HG02798 (cell line): ENCODE measurements around the gene BAG5.
"Not testable (repeated sequence)": the region's sequence is repeated elsewhere in the genome, so short reads cannot be mapped to it uniquely, and the experiment has no call there.

ENCODE experiments used
- ATAC-seq: cut with Tn5 transposase; IDR thresholded peaks from one replicate; pipeline ENCODE4 v1.9.1; 2021; ENCODE audit warnings: mild to moderate bottlenecking; ENCODE audit not compliant: unreplicated experiment, poor library complexity

BAG5 gene, protein sequence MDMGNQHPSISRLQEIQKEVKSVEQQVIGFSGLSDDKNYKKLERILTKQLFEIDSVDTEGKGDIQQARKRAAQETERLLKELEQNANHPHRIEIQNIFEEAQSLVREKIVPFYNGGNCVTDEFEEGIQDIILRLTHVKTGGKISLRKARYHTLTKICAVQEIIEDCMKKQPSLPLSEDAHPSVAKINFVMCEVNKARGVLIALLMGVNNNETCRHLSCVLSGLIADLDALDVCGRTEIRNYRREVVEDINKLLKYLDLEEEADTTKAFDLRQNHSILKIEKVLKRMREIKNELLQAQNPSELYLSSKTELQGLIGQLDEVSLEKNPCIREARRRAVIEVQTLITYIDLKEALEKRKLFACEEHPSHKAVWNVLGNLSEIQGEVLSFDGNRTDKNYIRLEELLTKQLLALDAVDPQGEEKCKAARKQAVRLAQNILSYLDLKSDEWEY

DNA sequence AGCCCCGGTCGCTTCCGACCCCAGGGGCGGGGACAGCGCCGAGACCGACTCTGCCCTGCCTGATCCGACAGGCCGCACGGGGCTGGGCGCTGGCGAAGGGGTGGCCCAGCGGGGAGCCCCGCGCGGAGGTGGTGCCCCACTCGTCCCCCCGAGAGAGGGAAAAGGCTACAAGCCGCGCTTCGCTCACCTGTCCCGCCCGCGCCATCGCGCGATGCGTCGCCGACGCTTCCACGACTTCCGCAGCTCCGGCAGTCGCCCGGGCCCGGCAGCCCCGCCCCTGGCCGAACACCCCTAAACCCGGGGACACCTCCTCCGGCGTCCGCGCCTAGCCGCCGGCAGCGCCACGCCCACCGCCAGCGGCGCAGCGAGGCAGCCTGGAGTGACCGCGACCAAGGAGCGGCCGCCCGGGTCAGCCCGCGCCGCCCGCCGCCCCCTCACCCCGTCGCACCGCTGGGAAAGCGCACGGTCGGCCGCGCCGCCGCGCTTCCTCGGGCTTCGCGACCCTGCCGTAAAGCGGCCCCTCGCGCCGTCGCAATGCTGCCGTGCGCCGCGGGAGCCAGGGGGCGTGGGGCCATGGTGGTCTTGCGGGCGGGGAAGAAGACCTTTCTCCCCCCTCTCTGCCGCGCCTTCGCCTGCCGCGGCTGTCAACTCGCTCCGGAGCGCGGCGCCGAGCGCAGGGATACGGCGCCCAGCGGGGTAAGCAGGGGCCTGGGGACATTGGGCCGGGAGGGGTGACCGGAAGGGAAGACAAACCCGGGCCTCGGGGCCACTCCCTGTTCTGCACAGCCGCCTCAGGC lies at the start of gene BAG5, which contains the start of gene COA8:
BAG5 (minus strand) TSS at position 229 of the 797 bp plus-strand sequence. CDS start 1,493 bp downstream, outside the sequence.
COA8 (plus strand) TSS at position 532 of the 797 bp plus-strand sequence; CDS start at position 574, 42 bp downstream.
- ATAC-seq = peak; percentile 82

DNA sequence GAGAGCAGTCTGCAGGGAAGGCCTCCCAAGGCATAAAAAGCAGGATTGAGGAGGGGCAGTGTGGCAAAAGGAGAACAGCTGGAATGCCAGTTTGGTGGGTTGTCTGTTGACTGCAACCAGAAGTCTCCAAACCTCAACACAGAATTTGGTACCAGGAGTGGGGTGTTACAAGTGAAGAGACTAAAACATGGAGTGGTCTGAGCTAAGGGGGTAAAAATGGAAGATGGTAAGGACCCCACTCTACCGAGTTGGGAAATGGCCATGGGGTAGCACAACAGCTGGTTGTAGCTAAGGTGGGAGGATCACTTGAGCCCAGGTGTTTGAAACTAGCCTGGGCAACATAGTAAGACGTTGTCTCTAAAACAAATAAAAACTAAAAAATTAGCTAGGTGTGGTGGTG lies 48.8 kb upstream of the BAG5 start:
- no peak for ATAC-seq

DNA sequence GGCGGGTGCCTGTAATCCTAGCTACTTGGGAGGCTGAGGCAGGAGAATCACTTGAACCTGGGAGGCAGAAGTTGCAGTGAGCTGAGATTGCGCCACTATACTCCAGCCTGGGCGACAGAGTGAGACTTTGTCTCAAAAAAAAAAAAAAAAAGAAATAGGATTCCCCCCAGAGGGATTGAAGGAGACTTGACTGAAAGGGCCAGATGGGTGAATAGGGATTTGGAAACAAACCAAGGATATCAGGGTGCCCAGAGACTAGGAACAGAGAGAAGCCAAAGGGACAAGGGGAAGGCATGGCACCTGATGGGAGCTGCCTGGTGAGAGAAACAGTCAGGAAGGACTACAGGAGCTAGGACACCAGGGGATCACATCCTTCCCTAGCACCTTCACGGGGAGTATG lies 46.6 kb upstream of the BAG5 start:
- ATAC-seq = not testable (repeated sequence)

DNA sequence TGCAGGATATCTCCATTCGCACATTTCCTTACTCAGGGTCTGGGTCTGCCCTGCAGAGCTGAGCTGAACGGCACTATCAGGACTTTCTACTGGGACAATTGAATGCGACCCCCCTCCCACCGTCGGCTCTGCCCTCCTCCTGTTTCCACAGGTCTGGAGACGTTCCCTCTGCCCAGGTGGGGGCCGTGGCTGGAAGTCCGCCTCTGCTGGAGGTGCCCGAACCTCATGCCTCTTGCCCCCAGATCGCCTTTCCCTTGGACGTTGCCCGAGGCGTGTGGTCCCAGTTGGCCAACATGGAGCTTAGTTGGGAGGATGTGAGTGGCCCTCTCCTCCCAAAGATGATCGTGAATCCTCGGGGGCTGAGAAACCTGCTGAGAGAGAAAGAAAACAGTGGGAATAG lies 45.4 kb upstream of the BAG5 start:
- no peak for ATAC-seq

DNA sequence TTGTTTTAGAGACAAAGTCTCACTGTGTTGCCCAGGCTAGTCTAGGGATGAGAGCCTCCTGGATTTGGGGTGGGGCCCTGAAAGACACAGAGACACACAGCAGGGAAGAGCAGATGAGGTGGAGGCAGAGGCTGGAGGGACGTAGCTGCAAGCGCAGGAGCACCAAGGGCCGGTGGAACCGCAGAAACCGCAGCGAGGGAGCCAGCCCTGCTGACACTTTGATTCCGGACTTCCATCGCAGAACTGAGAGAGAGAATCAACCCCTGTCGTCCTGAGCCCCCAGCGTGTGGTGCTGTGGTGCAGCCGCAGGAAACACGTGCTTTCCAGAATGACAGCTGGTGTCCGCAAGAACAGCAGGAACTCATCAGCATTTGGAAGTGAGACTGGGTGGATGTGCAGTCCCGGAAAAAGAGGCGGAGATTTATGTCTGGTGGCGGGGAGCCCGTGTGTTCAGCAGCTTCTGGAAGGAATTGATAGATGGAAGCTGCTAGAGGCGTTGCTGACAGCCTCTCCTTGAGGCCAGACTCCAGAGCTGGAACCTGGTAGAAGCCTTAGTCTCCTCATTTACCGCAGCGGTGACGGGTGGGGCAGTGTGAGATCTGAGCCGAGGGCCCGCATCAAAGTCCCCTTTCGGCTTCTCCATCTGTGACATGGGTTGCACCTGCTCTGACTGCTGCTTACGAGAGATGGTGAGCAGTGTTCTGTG lies 44.7 kb upstream of the BAG5 start:
- ATAC-seq = peak; percentile 68

DNA sequence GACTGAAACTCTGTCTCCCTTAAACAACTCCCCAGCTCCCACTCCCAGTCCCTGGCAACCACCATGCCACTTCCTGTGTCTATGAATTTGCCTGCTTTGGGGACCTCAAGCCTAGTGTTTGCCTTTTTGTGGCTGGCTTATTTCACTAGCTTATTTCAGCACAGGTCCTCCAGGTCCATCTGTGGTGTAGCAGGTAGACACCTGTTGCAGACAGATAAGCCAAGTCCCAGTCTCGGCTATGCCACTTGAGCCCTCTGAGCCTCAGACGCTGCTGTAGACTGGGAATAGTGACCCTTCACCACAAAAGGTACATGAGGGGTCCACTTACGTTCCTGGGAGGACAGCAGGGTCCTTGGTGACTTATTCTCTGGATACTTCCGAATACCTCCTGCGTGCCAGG lies 42.2 kb upstream of the BAG5 start:
- no peak for ATAC-seq

DNA sequence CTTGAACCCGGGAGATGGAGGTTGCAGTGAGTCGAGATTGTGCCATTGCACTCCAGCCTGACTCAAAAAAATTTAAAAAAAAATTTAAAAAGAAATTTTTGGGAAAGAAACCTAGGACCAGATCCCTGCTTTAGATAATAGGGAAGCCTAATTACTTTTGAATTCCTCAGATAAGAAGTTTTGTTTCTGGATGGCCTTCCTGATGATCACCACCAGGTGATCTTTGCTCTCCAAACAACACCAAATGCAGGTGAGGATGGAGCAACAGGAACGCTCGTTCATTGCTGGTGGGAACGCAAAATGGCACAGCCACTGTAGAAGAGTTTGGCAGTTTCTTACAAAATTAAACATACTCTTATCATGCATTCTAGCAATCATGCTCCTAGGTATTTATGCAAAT lies 38.0 kb upstream of the BAG5 start:
- ATAC-seq = no peak

DNA sequence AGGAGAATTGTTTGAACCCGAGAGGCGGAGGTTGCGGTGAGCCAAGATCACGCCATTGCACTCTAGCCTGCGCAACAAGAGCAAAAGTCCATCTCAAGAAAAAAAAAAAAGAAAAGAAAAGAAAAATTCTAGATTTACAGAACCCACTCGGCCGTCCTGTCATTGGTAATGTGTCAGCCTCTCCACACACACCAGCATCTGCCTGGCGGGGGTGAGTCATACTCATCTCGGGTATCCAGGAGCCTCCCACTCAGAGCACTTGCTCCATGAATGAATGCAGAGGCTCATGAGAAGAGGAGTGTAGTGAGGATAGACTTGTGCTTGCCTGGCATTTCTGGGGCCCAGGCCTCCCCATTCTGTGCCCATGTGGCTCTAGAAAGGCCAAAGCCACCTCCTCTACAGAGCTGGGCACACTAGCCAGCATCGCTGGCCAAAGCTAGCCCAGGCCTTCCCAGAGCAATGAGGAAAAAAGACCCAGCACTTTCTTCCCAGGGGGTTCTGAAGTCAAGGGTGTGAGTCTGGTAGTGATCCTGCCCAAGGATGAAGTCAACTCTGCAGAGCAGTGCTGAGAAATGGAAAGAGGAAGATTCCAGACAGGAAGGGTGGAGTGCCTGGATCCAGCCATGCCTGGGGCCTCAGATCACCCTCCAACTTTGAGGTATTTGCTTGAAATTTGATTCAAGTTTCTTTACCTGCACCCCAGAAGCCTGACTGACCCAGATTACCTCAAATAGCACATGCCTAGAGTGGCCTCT lies 35.3 kb upstream of the BAG5 start:
- ATAC-seq = no peak

DNA sequence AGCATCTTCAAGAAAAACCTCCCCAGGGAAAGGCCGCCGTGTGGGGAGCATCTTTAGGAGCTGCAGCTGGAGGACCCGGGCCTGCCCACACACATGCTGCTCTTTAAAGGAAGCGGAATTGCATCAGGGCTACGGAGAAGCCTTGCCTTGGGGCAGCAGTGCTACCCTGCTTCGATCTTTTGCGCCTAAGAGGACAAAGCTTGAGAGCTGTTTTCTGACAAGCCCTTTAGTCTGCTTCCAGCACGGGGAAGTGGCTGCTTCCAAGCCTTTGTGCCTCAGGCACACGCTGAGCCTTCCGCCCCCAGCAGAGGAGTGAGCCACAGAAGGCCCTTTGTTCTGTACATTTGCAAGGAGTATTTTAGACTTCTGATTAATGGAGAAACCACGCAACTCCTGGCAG lies 31.8 kb upstream of the BAG5 start:
- ATAC-seq = no peak

DNA sequence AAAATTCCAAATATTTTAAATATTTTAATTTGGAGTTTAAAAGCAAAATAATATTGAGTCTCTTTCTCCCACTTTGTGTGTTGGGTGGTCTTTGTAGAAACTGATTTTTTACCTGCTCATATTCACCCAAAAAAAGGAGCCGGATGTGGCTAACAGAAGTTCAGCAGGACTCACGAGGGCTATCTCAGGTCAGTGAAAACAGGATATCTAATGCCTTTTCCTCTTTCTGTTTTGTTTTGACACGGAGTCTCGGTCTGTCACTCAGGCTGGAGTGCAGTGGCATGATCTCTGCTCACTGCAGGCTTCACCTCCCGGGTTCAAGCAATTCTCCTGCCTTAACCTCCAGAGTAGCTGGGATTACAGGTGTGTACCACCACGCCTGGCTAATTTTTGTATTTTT lies 31.1 kb upstream of the BAG5 start:
- peak; percentile 80 for ATAC-seq

DNA sequence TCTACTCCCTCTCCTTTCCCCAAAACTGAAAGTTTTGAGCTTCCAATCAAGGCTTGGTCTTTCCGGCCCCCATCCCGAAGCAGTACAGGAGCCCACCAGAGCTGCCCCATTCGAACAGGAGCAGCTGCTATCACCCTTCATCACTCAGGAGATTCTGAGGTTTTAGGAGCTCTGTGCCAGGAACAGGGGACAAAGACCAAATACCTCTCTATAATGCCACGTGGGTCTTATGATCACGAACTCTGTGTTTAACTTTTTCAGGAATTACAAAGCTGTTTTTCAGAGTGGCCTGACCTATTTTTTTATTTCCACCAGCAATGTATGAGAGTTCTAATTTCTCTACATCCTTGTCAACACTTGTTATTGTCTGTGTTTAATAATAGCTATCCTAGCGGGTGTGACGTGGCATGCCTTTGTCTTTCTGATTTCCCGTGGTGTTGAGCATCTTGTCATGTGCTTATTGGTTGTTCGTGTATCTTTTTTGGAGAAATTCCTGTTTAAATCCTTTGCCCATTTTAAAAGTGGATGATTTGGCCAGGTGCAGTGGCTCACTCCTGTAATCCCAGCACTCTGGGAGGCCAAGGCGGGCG lies 22.0 kb upstream of the BAG5 start:
- no peak for ATAC-seq

DNA sequence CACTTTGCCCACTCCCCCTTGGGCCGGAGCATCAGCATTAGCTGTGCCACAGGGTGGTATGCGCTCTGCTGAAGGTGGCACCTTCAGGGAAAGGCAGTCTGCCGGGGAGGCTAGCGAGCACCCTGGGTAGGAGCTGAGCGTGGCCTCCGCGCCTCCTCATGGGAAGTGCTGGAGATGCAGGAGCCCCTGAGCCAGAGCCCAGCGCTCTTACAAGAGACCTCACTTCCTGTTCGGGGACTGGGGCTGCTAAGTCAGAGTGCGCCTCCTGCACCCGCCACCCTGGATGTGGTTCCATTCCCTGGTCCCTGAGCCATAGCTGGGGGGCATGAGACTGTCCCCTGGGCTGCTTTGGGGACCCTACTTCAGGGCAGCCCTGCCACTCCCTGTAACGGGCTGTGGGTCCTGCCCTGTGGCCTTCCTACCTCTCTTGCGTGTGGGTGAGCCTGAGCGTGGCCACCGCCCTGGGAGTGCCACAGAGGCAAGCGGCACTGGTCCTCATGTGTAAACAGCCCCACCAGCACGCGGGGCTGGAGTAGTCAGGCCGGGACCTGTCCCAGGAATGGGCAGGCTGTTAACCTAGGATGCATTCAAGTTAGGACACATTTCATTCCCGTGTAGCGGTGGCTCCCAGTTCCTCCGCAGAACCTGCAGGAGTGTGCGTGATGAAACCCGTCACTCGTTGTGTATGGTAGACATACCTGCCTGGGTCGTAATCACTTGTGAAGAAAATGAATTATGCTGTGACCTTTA lies 19.7 kb upstream of the BAG5 start:
- ATAC-seq = no peak

DNA sequence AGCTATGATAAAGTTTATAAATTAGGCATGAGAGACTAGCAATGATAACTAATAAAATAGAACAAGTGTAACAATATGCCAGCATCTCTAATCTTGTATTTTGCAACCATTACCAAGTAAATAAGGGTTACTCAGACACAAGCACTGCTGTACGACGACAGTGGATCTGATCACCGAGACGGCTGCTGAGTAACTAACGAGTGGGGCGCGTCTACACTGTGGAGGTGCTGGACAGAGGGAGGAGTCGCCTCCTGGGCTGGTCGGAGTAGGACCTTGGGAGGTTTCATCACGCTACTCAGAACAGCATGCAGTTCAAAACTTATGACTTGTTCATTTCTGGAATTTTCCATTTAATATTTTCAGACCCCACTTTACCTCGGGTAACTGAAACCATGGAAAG lies 18.7 kb upstream of the BAG5 start:
- no peak for ATAC-seq

DNA sequence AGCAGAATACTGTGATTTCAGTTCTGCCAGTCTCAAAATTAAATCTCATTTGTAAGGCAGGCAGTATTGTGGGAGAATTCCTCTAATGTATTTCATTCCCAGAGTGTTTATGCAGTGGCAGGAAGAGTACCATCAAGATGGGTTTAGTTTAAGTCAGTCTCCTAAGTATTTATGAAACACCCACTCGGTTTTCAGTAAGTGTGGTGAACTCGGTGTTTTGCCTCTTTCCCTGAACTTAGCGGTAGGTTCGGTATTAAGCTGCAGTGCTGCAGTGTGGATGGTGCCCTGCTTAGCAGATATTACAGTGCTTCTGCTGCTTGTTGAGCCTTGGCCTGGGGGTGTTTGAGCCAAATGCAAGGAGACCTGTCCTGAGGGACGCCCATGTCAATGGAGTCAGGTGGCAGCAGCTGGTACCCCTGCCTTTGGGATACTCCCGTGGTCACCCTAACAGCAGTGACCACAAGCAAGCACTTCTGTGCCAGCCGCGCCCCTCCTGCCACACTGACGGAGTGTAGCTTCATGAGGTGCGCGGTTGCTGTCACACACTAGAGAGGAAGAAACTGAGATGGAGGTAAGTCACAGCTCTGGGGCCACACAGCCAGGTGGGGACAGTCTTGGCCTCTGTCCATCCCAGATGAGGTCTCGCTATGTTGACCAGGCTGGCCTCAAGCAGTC lies 16.1 kb upstream of the BAG5 start:
- no peak for ATAC-seq

DNA sequence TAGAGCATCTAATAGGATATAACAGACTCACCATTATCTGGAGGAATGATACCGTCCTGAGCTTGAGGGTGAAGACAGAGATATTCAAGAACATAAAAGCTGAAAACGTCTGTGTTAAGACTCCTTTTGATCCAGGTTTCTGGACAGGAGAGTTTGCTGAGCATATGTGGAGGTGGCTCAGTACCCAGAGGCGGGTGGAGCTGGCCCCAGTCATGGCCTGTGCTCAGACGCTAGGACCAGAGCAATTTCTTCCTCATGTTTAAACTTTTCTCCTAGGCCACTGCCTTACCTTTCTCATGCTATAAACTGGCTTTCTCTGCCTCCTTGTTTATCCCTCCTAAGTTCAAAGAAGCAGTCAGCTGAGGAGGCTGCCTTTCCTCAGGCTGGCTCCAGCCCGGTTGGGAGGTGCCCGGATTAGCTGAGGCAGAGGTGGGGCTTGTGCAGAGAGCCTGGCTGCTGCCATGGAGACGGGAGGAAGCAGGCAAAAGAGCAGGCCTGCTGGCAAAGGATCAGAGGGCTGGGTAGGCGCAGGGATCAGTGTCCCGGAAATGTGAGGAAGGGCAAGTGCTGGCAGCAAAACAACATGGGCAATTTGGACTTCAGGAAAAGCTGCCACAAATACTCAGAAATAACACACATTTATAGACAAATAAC lies 14.0 kb upstream of the BAG5 start:
- no peak for ATAC-seq

DNA sequence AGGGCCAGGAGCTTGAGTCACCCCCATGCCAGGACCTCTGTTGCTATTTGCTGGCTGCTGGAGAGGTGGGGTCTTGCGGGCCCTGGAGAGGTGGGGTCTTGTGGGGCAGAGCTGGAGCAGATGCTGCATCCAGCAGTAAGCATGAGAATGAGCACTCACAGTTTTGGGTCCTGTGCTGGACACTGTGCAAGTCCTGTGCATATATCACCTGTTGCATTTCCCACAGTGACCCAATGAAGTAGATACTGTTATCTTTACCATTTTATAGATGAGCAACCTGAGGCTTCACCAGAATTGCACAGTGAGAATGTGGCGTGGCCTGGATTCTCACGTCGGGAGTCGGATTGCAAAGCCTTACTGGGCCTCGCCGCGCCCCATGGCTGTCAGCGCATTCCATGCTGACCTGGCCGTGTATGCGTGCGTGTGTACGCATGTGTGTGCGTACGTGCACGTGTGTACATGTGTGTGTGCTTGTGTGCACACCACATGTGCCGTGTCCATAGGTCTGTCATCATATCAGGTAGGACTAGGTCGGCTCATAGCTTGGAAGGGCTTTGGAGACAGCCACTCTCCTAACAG lies 12.3 kb upstream of the BAG5 start:
- ATAC-seq = no peak

DNA sequence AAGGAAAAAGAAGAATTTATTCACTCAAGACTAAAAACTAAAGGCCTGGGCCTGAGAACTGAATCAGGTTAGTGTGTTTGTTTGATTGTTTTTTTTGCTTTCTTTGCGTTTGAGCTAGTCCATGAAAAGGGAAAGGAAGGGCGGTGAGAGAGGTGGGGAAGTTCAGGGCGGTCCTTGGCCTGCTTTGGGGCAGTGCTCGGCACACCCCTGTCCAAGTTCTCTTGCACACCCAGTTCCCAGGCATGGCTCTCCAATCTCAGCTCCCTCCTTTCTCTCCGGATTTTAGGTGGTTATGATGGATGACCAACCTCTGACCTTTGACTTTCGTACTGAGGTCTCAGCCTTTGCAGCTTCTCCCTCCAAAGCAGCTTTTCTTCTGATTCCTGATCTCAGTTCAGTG lies 11.6 kb upstream of the BAG5 start:
- ATAC-seq = no peak

DNA sequence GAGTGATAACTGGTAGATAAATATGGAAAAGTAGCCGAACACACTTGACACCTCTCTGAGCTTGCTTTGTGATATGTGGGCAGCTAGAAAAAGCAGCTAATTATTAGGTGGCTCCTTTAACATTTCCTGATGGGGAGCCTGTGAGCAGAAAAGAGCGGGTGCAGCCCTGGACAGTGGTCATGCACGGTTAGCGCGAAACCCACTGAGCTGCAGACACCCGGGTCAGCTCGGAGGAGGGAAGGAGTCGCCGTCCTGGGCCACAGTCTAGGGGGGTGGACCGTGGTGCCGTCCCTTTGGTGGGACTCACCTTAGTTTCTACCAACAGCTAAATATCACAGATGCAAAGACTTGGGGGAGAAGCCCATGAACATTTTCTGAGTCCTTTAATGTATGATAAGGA lies 7.0 kb upstream of the BAG5 start:
- no peak for ATAC-seq
